Activated CD4-positive, alpha-beta memory T cell treated with anti-CD3 and anti-CD28 coated beads for 36 hours (primary cell): ENCODE data around the gene TAF9. TPM values are rescaled to one million over a fixed set of nuclear protein-coding genes. Genes with fewer than 3 reads are reported as not detected.
A peak's percentile ranks its signal among the peaks of the same experiment; 100 is the strongest.

ENCODE experiments used
- CTCF ChIA-PET: fragments of 350-600 bp; sonication (Branson Sonifier 250); formaldehyde crosslinking; loops from one replicate; lab custom pipeline; 2021; ENCODE audit warnings: antibody characterized with exemption, inconsistent platforms; lab: Charles Lee
- POLR2A ChIA-PET: fragments of 350-600 bp; sonication (Branson Sonifier 250); formaldehyde crosslinking; loops from one replicate; lab custom pipeline; 2021; ENCODE audit warnings: antibody characterized with exemption; lab: Charles Lee
- DNase-seq: peaks from one replicate; pipeline ENCODE4 v3.0.0-alpha.2; 2020
- H3K27ac Mint-ChIP-seq: one replicate; pipeline ENCODE4 v1.8.0; 2021; ENCODE audit warnings: mixed read lengths
- H3K27me3 Mint-ChIP-seq: one replicate; pipeline ENCODE4 v1.8.0; 2021; ENCODE audit warnings: mixed read lengths
- H3K36me3 Mint-ChIP-seq: one replicate; pipeline ENCODE4 v1.8.0; 2021; ENCODE audit warnings: mixed read lengths
- H3K4me1 Mint-ChIP-seq: one replicate; pipeline ENCODE4 v1.8.0; 2021; ENCODE audit warnings: low read depth, mixed read lengths
- H3K4me3 Mint-ChIP-seq: one replicate; pipeline ENCODE4 v1.8.0; 2021; ENCODE audit warnings: mild to moderate bottlenecking, mixed read lengths
- H3K9me3 Mint-ChIP-seq: one replicate; pipeline ENCODE4 v1.8.0; 2021; ENCODE audit warnings: mixed read lengths
- intact Hi-C: fragments of 100-400 bp; cut with micrococcal nuclease; formaldehyde crosslinking; loops from one replicate; pipeline ENCODE4 v1.15.1; 2023
- total RNA-seq, 2 experiments: library from RNA; stranded (reverse); gene quantifications; one replicate each; pipeline ENCODE4 v1.2.3, GENCODE V29; 2021

The TAF9 gene
- total RNA-seq, 2 experiments from 2014 or later, result 55.8 to 58.3 TPM

GRCh38 chr5:69368458-69369339, 621 bp downstream of the TAF9 start:
- Mint-ChIP-seq H3K27ac (peak overlapping the region; percentile 97), H3K9me3 (no peaks in the 10 kb centered on the region), H3K4me1 (peaks cover 47% of the 10 kb centered on the region), H3K27me3 (no peaks in the 10 kb centered on the region), H3K4me3 (peak overlapping the region; percentile 98), H3K36me3 (peaks cover 27% of the 10 kb centered on the region)
- POLR2A ChIA-PET, result interaction anchor here (0.9 to 1.7 kb wide), 2 partner anchors 36 to 275 kb away, joined by 3 to 5 read pairs; partner anchors contain the start of genes CCDC125 and SLC30A5
- CTCF ChIA-PET, result interaction anchor here (2.0 kb wide), 1 partner anchor 275 kb away, joined by 9 read pairs; the partner anchor contains the start of gene SLC30A5
- intact Hi-C loops, result loop anchor here (1.0 to 2.0 kb wide), 5 partner anchors 134 to 326 kb away; partner anchors contain the start of genes CCNB1, CDK7 and CENPH
- DNase-seq, result no peak

GRCh38 chr5:69367697-69368279, 1.5 kb downstream of the TAF9 start:
- ChIA-PET CTCF (no interaction called here), POLR2A (interaction anchor here (0.9 kb wide), 1 partner anchor 35 kb away, joined by 3 read pairs; the partner anchor contains the start of gene CCDC125)
- peaks cover 31% of the 10 kb centered on the region for H3K36me3 Mint-ChIP-seq
- peaks cover 45% of the 10 kb centered on the region for H3K4me1 Mint-ChIP-seq
- intact Hi-C loops, result loop anchor here (2.0 kb wide), 1 partner anchor 325 kb away; no protein-coding TSS in a partner anchor
- peak overlapping the region; percentile 98 for H3K4me3 Mint-ChIP-seq
- H3K9me3 Mint-ChIP-seq, result no peaks in the 10 kb centered on the region
- DNase-seq, result no peak
- peak overlapping the region; percentile 97 for H3K27ac Mint-ChIP-seq
- no peaks in the 10 kb centered on the region for H3K27me3 Mint-ChIP-seq

GRCh38 chr5:69364850-69365249, 4.5 kb downstream of the TAF9 start:
- CTCF ChIA-PET, result interaction anchor here (1.0 kb wide), 1 partner anchor 46 kb away, joined by 3 read pairs; no protein-coding TSS in a partner anchor
- H3K4me1 Mint-ChIP-seq, result peaks cover 32% of the 10 kb centered on the region
- DNase-seq, result no peak
- H3K27me3 Mint-ChIP-seq, result no peaks in the 10 kb centered on the region
- H3K4me3 Mint-ChIP-seq, result no peak overlapping the region
- intact Hi-C loops, result no loop called here
- peaks cover 32% of the 10 kb centered on the region for H3K36me3 Mint-ChIP-seq
- H3K9me3 Mint-ChIP-seq, result no peaks in the 10 kb centered on the region
- no peak overlapping the region for H3K27ac Mint-ChIP-seq
- POLR2A ChIA-PET, result interaction anchor here (0.6 kb wide), 1 partner anchor 129 kb away, joined by 5 read pairs; no protein-coding TSS in a partner anchor

- peaks cover 32% of the 10 kb centered on the region for H3K36me3 Mint-ChIP-seq
- CTCF ChIA-PET, result no interaction called here
- no peak for DNase-seq
- POLR2A ChIA-PET, result interaction anchor here (0.6 kb wide), 1 partner anchor 128 kb away, joined by 5 read pairs; no protein-coding TSS in a partner anchor
- no peaks in the 10 kb centered on the region for H3K27me3 Mint-ChIP-seq
- H3K27ac Mint-ChIP-seq, result no peak overlapping the region
- no peaks in the 10 kb centered on the region for H3K9me3 Mint-ChIP-seq
- intact Hi-C loops, result no loop called here
- H3K4me1 Mint-ChIP-seq, result peaks cover 32% of the 10 kb centered on the region
- no peak overlapping the region for H3K4me3 Mint-ChIP-seq
Observed at GRCh38 chr5:69364414-69364813, 4.9 kb downstream of the TAF9 start.

GRCh38 chr5:69360442-69360841, 8.9 kb downstream of the TAF9 start:
- Mint-ChIP-seq H3K4me3 (no peak overlapping the region), H3K9me3 (no peaks in the 10 kb centered on the region), H3K36me3 (peaks cover 30% of the 10 kb centered on the region), H3K27me3 (no peaks in the 10 kb centered on the region), H3K4me1 (peaks cover 24% of the 10 kb centered on the region), H3K27ac (no peak overlapping the region)
- ChIA-PET POLR2A (no interaction called here), CTCF (interaction anchor here (1.1 kb wide), 1 partner anchor 26 kb away, joined by 4 read pairs; no protein-coding TSS in a partner anchor)
- DNase-seq, result no peak
- intact Hi-C loops, result no loop called here

DNA sequence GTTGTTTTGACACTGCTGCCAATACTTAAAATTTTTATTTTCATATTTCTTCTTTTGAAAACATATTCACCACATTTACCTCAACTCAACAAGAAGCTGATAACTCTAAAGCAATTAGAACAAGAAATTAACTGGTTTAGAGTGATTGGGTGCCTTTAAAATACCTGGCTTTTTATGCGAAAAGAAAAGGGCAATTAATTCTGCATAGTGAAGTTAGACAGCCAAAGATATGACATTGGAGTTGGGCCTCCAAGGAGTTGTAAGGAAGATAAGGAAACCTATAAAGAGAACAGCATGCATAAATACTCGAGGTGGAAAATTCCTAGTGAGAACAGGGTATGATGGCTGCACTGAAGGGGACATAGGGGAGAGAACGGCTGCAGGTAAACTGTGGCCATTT, 9.6 kb downstream of the TAF9 start:
- Mint-ChIP-seq H3K27me3 (no peaks in the 10 kb centered on the region), H3K9me3 (no peaks in the 10 kb centered on the region), H3K27ac (no peak overlapping the region), H3K36me3 (peaks cover 26% of the 10 kb centered on the region), H3K4me3 (no peak overlapping the region), H3K4me1 (peaks cover 18% of the 10 kb centered on the region)
- ChIA-PET CTCF (no interaction called here), POLR2A (interaction anchor here (0.7 to 1.0 kb wide), 2 partner anchors 12 to 25 kb away, joined by 3 to 4 read pairs; no protein-coding TSS in a partner anchor)
- intact Hi-C loops, result no loop called here
- no peak for DNase-seq

DNA sequence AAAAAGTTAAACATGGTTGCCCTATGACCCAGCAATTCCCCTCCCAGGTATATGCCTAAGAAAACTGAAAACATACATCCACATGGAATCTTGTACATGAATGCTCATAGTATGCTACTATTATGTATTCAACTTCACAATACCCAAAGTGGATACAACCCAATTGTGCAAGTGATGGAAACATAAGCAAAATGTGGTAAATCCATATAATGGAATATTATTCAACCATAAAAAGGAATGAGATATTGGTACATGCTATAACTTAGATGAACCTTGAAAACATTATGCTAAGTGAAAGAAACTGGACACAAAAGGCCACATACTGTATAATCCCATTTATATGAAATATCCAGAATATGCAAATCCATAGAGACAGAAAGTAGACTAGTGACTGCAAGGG, 18.7 kb downstream of the TAF9 start:
- Mint-ChIP-seq H3K4me1 (no peaks in the 10 kb centered on the region), H3K27me3 (no peaks in the 10 kb centered on the region), H3K9me3 (no peaks in the 10 kb centered on the region), H3K36me3 (peaks cover 26% of the 10 kb centered on the region), H3K27ac (no peak overlapping the region), H3K4me3 (no peak overlapping the region)
- DNase-seq, result no peak
- intact Hi-C loops, result no loop called here
- CTCF ChIA-PET, result no interaction called here
- POLR2A ChIA-PET, result no interaction called here

GRCh38 chr5:69343083-69343482, 26.2 kb downstream of the TAF9 start:
- no peaks in the 10 kb centered on the region for H3K4me1 Mint-ChIP-seq
- no peaks in the 10 kb centered on the region for H3K36me3 Mint-ChIP-seq
- intact Hi-C loops, result no loop called here
- no peak overlapping the region for H3K4me3 Mint-ChIP-seq
- H3K27ac Mint-ChIP-seq, result no peak overlapping the region
- no peaks in the 10 kb centered on the region for H3K9me3 Mint-ChIP-seq
- ChIA-PET POLR2A (interaction anchor here (0.5 kb wide), 1 partner anchor 133 kb away, joined by 3 read pairs; no protein-coding TSS in a partner anchor), CTCF (interaction anchor here (0.8 to 1.1 kb wide), 3 partner anchors 8 to 250 kb away, joined by 3 read pairs; no protein-coding TSS in a partner anchor)
- no peaks in the 10 kb centered on the region for H3K27me3 Mint-ChIP-seq
- DNase-seq, result no peak

GRCh38 chr5:69341520-69342161, 27.7 kb downstream of the TAF9 start:
- no peaks in the 10 kb centered on the region for H3K4me1 Mint-ChIP-seq
- ChIA-PET POLR2A (no interaction called here), CTCF (no interaction called here)
- H3K27me3 Mint-ChIP-seq, result no peaks in the 10 kb centered on the region
- intact Hi-C loops, result no loop called here
- DNase-seq, result no peak
- H3K9me3 Mint-ChIP-seq, result no peaks in the 10 kb centered on the region
- no peak overlapping the region for H3K27ac Mint-ChIP-seq
- H3K4me3 Mint-ChIP-seq, result no peak overlapping the region
- H3K36me3 Mint-ChIP-seq, result no peaks in the 10 kb centered on the region

GRCh38 chr5:69335341-69335935, 33.9 kb downstream of the TAF9 start:
- H3K4me1 Mint-ChIP-seq, result peaks cover 17% of the 10 kb centered on the region
- no peaks in the 10 kb centered on the region for H3K9me3 Mint-ChIP-seq
- H3K27ac Mint-ChIP-seq, result no peak overlapping the region
- DNase-seq, result no peak
- ChIA-PET CTCF (interaction anchor here (0.6 to 5.4 kb wide), 10 partner anchors 8 to 312 kb away, joined by 3 to 37 read pairs (median 4); partner anchors contain the start of genes AK6, CDK7, RAD17 and SLC30A5), POLR2A (interaction anchor here (0.5 kb wide), 1 partner anchor 97 kb away, joined by 4 read pairs; no protein-coding TSS in a partner anchor)
- no peaks in the 10 kb centered on the region for H3K27me3 Mint-ChIP-seq
- no peak overlapping the region for H3K4me3 Mint-ChIP-seq
- intact Hi-C loops, result no loop called here
- H3K36me3 Mint-ChIP-seq, result peaks cover 2% of the 10 kb centered on the region

DNA sequence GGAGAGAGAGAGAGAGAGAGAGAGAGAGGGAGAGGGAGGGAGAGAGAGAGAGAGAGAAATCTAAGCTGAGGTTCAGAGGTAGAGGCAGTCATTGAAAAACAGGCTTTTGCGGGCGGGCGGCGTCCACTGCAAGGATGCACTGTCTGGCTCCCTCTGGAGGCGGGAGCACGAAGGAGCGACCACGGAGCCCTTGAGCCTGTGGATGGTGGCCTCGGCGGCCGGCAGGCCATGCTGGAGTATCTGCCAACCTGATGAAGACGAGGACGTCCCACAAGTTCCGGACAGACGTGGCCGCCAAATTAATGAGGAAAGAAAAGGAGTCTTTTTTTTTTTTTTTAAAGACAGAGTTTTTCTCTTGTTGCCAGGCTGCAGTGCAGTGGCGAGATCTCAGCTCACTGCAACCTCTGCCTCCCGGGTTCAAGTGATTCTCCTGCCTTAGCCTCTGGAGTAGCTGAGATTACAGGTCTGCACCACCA, 34.5 kb downstream of the TAF9 start:
- Mint-ChIP-seq H3K4me1 (peaks cover 17% of the 10 kb centered on the region), H3K27me3 (no peaks in the 10 kb centered on the region), H3K27ac (no peak overlapping the region), H3K36me3 (peaks cover 2% of the 10 kb centered on the region), H3K9me3 (no peaks in the 10 kb centered on the region), H3K4me3 (no peak overlapping the region)
- intact Hi-C loops, result loop anchor here (1.0 kb wide), 3 partner anchors 146 to 292 kb away; partner anchors contain the start of gene CENPH
- CTCF ChIA-PET, result interaction anchor here (0.6 to 5.4 kb wide), 16 partner anchors 8 to 311 kb away, joined by 3 to 37 read pairs (median 4); partner anchors contain the start of genes AK6, CDK7, RAD17 and SLC30A5
- POLR2A ChIA-PET, result interaction anchor here (0.5 to 1.0 kb wide), 2 partner anchors 25 to 97 kb away, joined by 4 read pairs; no protein-coding TSS in a partner anchor
- peak; percentile 88 for DNase-seq
